Measurements from ENCODE around the gene FZD10. TPM values are rescaled to one million over a fixed set of nuclear protein-coding genes. Genes with fewer than 3 reads are reported as not detected.

The FZD10 gene
- polyA plus RNA-seq, 1 experiment: not detected

DNA sequence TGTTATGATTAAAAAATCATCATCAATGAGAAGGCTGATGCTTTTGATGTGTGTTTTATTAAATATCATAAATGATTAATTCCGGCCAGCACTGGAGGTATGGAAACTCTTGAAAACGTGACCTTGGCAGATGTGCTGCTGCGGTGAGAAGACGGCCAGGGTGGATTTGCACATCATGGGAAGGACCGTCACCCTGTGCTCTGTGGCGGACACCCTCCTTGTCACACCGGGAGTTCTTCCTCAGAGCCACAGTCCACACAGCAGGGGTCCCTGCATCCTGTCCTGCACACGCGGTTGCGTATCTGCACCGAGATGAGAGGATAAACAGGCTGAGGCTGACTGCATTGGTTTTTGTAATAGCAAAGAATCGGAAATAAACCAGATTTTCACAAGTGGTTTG lies 33.5 kb downstream of the FZD10 start:
- POLR2A ChIA-PET: no interaction called here
- TF ChIP-seq, protein P1, sequence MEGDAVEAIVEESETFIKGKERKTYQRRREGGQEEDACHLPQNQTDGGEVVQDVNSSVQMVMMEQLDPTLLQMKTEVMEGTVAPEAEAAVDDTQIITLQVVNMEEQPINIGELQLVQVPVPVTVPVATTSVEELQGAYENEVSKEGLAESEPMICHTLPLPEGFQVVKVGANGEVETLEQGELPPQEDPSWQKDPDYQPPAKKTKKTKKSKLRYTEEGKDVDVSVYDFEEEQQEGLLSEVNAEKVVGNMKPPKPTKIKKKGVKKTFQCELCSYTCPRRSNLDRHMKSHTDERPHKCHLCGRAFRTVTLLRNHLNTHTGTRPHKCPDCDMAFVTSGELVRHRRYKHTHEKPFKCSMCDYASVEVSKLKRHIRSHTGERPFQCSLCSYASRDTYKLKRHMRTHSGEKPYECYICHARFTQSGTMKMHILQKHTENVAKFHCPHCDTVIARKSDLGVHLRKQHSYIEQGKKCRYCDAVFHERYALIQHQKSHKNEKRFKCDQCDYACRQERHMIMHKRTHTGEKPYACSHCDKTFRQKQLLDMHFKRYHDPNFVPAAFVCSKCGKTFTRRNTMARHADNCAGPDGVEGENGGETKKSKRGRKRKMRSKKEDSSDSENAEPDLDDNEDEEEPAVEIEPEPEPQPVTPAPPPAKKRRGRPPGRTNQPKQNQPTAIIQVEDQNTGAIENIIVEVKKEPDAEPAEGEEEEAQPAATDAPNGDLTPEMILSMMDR (IDR thresholded peaks at IDR 0.05; ENCODE audit: low read depth, low read length): no peak
- CTCF ChIA-PET: no interaction called here
- Histone ChIP-seq H3K27me3 (ENCODE audit: control insufficient read depth, insufficient read depth, low read length) (no peaks in the 10 kb centered on the region), H3K4me3 (ENCODE audit: low read depth, low read length) (no peak overlapping the region), H3K9me3 (ENCODE audit: control insufficient read depth, insufficient read depth, low read length) (peaks cover 74% of the 10 kb centered on the region), H3K27ac (ENCODE audit: low read depth, low read length) (no peak overlapping the region)
- DNase-seq (ENCODE audit: low read depth, low spot score): no peak

DNA sequence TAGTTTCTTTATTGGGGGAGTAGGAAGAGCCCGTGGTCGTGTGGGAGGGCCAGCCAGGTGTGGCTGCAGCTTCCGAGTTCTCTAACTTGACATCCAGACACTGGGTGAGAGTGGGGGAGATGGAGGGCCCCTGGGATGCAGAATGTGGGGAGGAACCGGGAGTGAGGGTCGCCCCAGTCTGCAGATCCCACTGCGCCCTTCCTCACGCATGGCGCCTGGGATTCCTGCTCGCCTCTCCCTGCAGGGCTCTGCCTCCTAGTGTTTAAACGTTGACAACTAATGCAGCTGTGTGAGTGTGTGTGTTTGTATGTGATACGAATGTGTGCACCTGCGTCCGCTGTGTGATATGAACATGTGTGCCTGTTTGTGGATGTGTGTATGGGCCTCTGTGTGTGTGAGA lies 34.6 kb downstream of the FZD10 start:
- Histone ChIP-seq H3K27me3 (ENCODE audit: control insufficient read depth, insufficient read depth, low read length) (no peaks in the 10 kb centered on the region), H3K4me3 (ENCODE audit: low read depth, low read length) (no peak overlapping the region), H3K9me3 (ENCODE audit: control insufficient read depth, insufficient read depth, low read length) (peaks cover 73% of the 10 kb centered on the region), H3K27ac (ENCODE audit: low read depth, low read length) (no peak overlapping the region)
- DNase-seq (ENCODE audit: low read depth, low spot score): no peak
- TF ChIP-seq, protein P1 (IDR thresholded peaks at IDR 0.05; ENCODE audit: low read depth, low read length): no peak
- ChIA-PET POLR2A (no interaction called here), CTCF (no interaction called here)

DNA sequence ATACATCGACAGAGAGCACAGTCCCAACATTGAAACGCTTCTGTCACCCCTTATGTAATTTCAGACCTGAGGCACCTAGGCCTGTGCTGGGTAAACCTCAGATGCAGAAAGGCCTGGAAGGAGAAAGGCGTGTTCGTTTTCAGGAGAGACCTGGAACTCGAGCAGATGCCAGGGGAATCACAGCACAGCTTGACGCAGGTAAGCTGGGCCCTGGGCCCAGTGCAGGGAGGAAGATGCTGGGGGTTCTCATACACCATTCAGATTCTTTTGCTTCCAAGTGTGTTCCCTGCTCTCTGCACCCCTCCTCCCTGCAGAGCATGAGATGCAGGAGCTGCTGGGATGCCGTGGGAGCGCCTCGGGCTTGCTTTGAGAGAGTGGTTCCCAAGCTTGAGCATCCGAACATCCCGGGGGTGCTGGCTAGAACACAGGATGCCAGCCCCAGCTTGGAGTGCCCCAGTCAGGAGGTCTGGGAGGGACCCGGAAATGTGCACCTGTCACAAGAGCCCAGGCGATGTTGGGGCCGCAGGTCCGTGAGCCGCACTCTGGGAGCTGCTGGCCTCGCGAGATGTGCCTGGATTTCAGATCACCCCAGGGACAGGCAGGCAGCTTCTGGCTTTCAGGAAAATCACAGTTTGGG lies 35.9 kb downstream of the FZD10 start:
- no peak for DNase-seq (ENCODE audit: low read depth, low spot score)
- POLR2A ChIA-PET: no interaction called here
- TF ChIP-seq, protein P1 (IDR thresholded peaks at IDR 0.05; ENCODE audit: low read depth, low read length): no peak
- no peak overlapping the region for H3K27ac ChIP-seq (ENCODE audit: low read depth, low read length)
- H3K27me3 ChIP-seq (ENCODE audit: control insufficient read depth, insufficient read depth, low read length): no peaks in the 10 kb centered on the region
- no peak overlapping the region for H3K4me3 ChIP-seq (ENCODE audit: low read depth, low read length)
- CTCF ChIA-PET: no interaction called here
- peaks cover 77% of the 10 kb centered on the region for H3K9me3 ChIP-seq (ENCODE audit: control insufficient read depth, insufficient read depth, low read length)

DNA sequence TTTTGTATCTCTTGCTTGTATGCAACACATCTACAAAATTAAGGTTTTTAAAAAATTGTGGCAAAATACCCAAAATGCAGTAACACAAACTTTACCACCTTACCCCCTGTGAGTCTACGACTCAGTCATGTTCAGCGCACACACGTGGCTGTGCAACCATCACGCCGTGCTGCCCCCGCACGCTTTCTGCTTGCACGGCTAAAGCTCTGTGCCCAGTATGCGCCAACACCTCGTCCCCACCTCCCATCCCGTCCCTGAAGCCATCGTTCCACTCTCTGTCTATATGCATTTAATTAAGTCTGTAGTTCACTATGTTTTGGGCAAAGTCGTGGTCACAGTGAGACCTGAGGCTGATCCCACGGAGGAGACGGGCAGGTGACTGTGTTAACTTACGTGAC lies 36.4 kb downstream of the FZD10 start:
- Histone ChIP-seq H3K9me3 (ENCODE audit: control insufficient read depth, insufficient read depth, low read length) (peaks cover 75% of the 10 kb centered on the region), H3K27ac (ENCODE audit: low read depth, low read length) (no peak overlapping the region), H3K4me3 (ENCODE audit: low read depth, low read length) (no peak overlapping the region), H3K27me3 (ENCODE audit: control insufficient read depth, insufficient read depth, low read length) (no peaks in the 10 kb centered on the region)
- TF ChIP-seq, protein P1 (IDR thresholded peaks at IDR 0.05; ENCODE audit: low read depth, low read length): no peak
- ChIA-PET POLR2A (no interaction called here), CTCF (no interaction called here)
- no peak for DNase-seq (ENCODE audit: low read depth, low spot score)

DNA sequence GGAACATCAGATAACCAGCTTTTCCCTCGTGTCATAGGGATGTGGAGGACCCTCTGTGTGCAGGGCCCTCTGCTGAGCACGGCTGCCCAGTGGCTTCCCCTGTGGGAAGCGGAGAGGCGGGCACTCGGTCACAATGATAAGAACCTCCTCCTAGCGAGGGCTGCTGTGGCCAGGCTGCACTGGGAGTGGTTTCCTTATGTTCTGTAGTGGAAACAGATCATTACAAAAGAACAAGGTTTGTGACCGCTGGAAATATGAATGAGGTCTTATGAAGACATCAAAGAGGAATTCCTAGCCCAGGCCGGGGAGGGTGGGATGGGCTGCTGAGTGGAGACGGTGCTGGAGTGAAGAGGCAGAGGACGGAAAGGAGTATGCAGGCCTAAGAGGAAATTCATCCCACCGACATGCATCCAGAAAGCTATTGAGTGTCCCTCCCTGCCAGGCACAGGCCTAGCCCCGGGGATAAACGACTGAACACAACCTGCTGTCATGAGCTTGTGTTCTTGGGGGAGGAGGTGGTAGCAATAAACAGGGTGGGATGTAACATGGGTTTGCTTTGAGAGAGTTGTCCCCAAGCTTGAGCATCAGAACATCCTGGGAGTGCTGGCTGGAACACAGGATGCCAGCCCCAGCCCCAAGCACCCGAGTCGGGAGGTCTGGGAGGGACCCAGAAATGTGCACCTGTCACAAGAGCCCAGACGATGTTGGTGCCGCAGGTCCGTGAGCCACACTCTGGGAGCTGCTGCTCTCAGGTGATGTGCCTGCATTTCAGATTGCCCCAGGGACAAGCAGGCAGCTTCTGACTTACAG lies 37.5 kb downstream of the FZD10 start:
- no peak for DNase-seq (ENCODE audit: low read depth, low spot score)
- Histone ChIP-seq H3K9me3 (ENCODE audit: control insufficient read depth, insufficient read depth, low read length) (peaks cover 76% of the 10 kb centered on the region), H3K27ac (ENCODE audit: low read depth, low read length) (no peak overlapping the region), H3K27me3 (ENCODE audit: control insufficient read depth, insufficient read depth, low read length) (no peaks in the 10 kb centered on the region), H3K4me3 (ENCODE audit: low read depth, low read length) (no peak overlapping the region)
- ChIA-PET CTCF (no interaction called here), POLR2A (no interaction called here)
- TF ChIP-seq, protein P1 (IDR thresholded peaks at IDR 0.05; ENCODE audit: low read depth, low read length): no peak
